ENCODE results near the gene ITPRIPL2. TPM values are rescaled to one million over a fixed set of nuclear protein-coding genes. Genes with fewer than 3 reads are reported as not detected.
A peak's percentile ranks its signal among the peaks of the same experiment; 100 is the strongest.

ITPRIPL2 gene
- total and polyA plus RNA-seq, 2 of the 13 experiments (the other 11 are each of a cell fraction or from before 2014, with no cell fraction given): 5.9 to 12.6 TPM

GRCh38 chr16:19086322-19087199, 27.2 kb upstream of the ITPRIPL2 start (continued):
- no peak for TF ChIP-seq RFX1 (IDR thresholded peaks at IDR 0.05)
- peak; percentile 83 for TF ChIP-seq FOXP4 (CRISPR knock-in tag; IDR thresholded peaks at IDR 0.05)
- peak; percentile 93; the same call in 1 of the 2 replicates for TF ChIP-seq CBX5 (CRISPR knock-in tag; IDR thresholded peaks at IDR 0.05; ENCODE audit: borderline replicate concordance)
- TF ChIP-seq ZNF891 (CRISPR knock-in tag; IDR thresholded peaks at IDR 0.05): peak; percentile 96
- no peak for TF ChIP-seq POLR2AphosphoS2 (IDR thresholded peaks at IDR 0.05; ENCODE audit: low read depth, low read length)
- TF ChIP-seq EHMT2 (IDR thresholded peaks at IDR 0.05; ENCODE audit: borderline replicate concordance, low read depth, low read length): no peak
- peak; percentile 80 for TF ChIP-seq RNF2 (conservative IDR thresholded peaks at IDR 0.05; ENCODE audit: low read depth)
- no peak for TF ChIP-seq TCF7 (IDR thresholded peaks at IDR 0.05; ENCODE audit: low read depth)
- TF ChIP-seq GABPB1 (CRISPR knock-in tag; IDR thresholded peaks at IDR 0.05): peak; percentile 84
- TF ChIP-seq RFXANK (CRISPR knock-in tag; IDR thresholded peaks at IDR 0.05): 0 out of 2 replicates have a peak, but pooled peaks have one; percentile 24
- TF ChIP-seq ZNF639 (CRISPR knock-in tag; conservative IDR thresholded peaks at IDR 0.05): peak; percentile 74; the same call in 1 of the 2 replicates
- peak; percentile 66; the same call in 1 of the 2 replicates for TF ChIP-seq ZNF543 (CRISPR knock-in tag; IDR thresholded peaks at IDR 0.05)
- no peak for TF ChIP-seq ZNF207 (IDR thresholded peaks at IDR 0.05; ENCODE audit: borderline replicate concordance)
- TF ChIP-seq BCL6 (CRISPR knock-in tag; IDR thresholded peaks at IDR 0.05): 0 out of 2 replicates have a peak, but pooled peaks have one; percentile 59
- 0 out of 2 replicates have a peak, but pooled peaks have one; percentile 89 for TF ChIP-seq PAX8 (CRISPR knock-in tag; IDR thresholded peaks at IDR 0.05; ENCODE audit: borderline replicate concordance)
- peak; percentile 52; the same call in 1 of the 2 replicates for TF ChIP-seq NFYC (CRISPR knock-in tag; IDR thresholded peaks at IDR 0.05)
- TF ChIP-seq HHEX (CRISPR knock-in tag; IDR thresholded peaks at IDR 0.05): peak; percentile 37; the same call in 1 of the 2 replicates
- peak; percentile 85 for TF ChIP-seq POLR2G (IDR thresholded peaks at IDR 0.05; ENCODE audit: low read depth, low read length)
- peak; percentile 76; the same call in 1 of the 2 replicates for TF ChIP-seq ZSCAN12 (CRISPR knock-in tag; IDR thresholded peaks at IDR 0.05)
- no peak for TF ChIP-seq ZNF790 (CRISPR knock-in tag; IDR thresholded peaks at IDR 0.05; ENCODE audit: borderline replicate concordance)

Measured in HepG2 (cell line).